SK-N-MC (cell line): ENCODE results near the gene TOM1L2.

Source experiments
- EZH2 ChIP-seq: fragments of 200-600 bp; sonication (generic); IDR thresholded peaks from one replicate; pipeline ENCODE4 v1.6.1; 2017; ENCODE audit warnings: antibody characterized with exemption
- FOXP2 ChIP-seq: optimal IDR thresholded peaks from 2 replicates; pipeline ENCODE3; 2011; ENCODE audit warnings: mild to moderate bottlenecking, moderate library complexity; ENCODE audit not compliant: insufficient read depth; ENCODE audit errors: extremely low read length, control extremely low read depth

- no peak for TF ChIP-seq FOXP2
- no peak for TF ChIP-seq EZH2
These were observed 46.3 kb upstream of the TOM1L2 start for GRCh38 chr17:18018411-18018921.
